Lung microvascular endothelial cell (primary cell): ENCODE measurements around the gene DAAM1. TPM values are rescaled to one million over a fixed set of nuclear protein-coding genes. Genes with fewer than 3 reads are reported as not detected.

Experiments used
- DNase-seq, 2 donors: peaks; one replicate each; pipeline versions ENCODE4 v3.0.0 to v3.0.0-alpha.2; 2010; ENCODE audit warnings: low read depth in 2 of 2
- total RNA-seq: library from RNA; depleted of rRNA; stranded (reverse); fragments of >200 nt; gene quantifications from 2 replicates; pipeline ENCODE4 v1.2.1, GENCODE V29; 2014

DAAM1 gene
- total RNA-seq, 1 donor from 2014 or later: 23.0 TPM

- DNase-seq: no peak
Observed at GRCh38 chr14:59313658-59314608, 125.5 kb downstream of the DAAM1 start.

- no peak for DNase-seq
Observed at GRCh38 chr14:59314953-59315599, 126.6 kb downstream of the DAAM1 start.

GRCh38 chr14:59316151-59316830, 127.8 kb downstream of the DAAM1 start:
- DNase-seq: no peak

- no peak for DNase-seq
Observed at GRCh38 chr14:59317346-59317745, 128.9 kb downstream of the DAAM1 start.

GRCh38 chr14:59317798-59318505, 129.5 kb downstream of the DAAM1 start:
- no peak for DNase-seq

GRCh38 chr14:59318908-59319307, 130.4 kb downstream of the DAAM1 start:
- DNase-seq: no peak

- no peak for DNase-seq
Observed at GRCh38 chr14:59320361-59320760, 131.9 kb downstream of the DAAM1 start.

- DNase-seq: peak; percentile 82 to 88
Observed at GRCh38 chr14:59320763-59321625, 132.5 kb downstream of the DAAM1 start.

GRCh38 chr14:59321626-59321949, 133.1 kb downstream of the DAAM1 start:
- no peak for DNase-seq

GRCh38 chr14:59325906-59326305, 137.4 kb downstream of the DAAM1 start:
- DNase-seq: peak in 1 of 2 donors; percentile 55

GRCh38 chr14:59328454-59328853, 140.0 kb downstream of the DAAM1 start:
- DNase-seq: no peak

- no peak for DNase-seq
Observed at GRCh38 chr14:59330455-59330854, 142.0 kb downstream of the DAAM1 start.

GRCh38 chr14:59331217-59331616, 142.8 kb downstream of the DAAM1 start:
- no peak for DNase-seq

GRCh38 chr14:59332727-59333126, 144.3 kb downstream of the DAAM1 start:
- peak in 1 of 2 donors; percentile 98 for DNase-seq

- peak in 1 of 2 donors; percentile 13 for DNase-seq
Observed at GRCh38 chr14:59333235-59333634, 144.8 kb downstream of the DAAM1 start.

GRCh38 chr14:59333668-59334067, 145.2 kb downstream of the DAAM1 start:
- DNase-seq: peak; percentile 55 to 94

- DNase-seq: peak in 1 of 2 donors; percentile 66
Observed at GRCh38 chr14:59334253-59334652, 145.8 kb downstream of the DAAM1 start.

- DNase-seq: peak; percentile 92 to 94
Observed at GRCh38 chr14:59336098-59336497, 147.6 kb downstream of the DAAM1 start.

- peak; percentile 12 to 22 for DNase-seq
Observed at GRCh38 chr14:59336706-59337105, 148.2 kb downstream of the DAAM1 start.

GRCh38 chr14:59337141-59337611, 148.7 kb downstream of the DAAM1 start:
- peak in 1 of 2 donors; percentile 81 for DNase-seq
